A549 (cell line): ENCODE measurements around the gene GAK.

Experiments used
- BCL3 ChIP-seq: fragments of >200 bp; sonication (Bioruptor Twin); formaldehyde crosslinking; IDR thresholded peaks from 3 replicates; pipeline ENCODE4 v1.6.1; 2016
- CEBPB ChIP-seq, 2 experiments: fragments of >200 bp in 1 of 2; sonication (Bioruptor Twin) in 1 of 2; formaldehyde crosslinking in 1 of 2; IDR thresholded peaks; 2 replicates each; pipeline ENCODE4 v1.6.1; 2012 to 2016
- CTCF ChIP-seq: fragments of >200 bp; sonication (Bioruptor Twin); formaldehyde crosslinking; IDR thresholded peaks from 3 replicates; pipeline ENCODE4 v1.5.1; 2016
- FOSB ChIP-seq: fragments of 250-450 bp; sonication (Bioruptor Pico); IDR thresholded peaks from 2 replicates; pipeline ENCODE4 v1.5.0; 2020; ENCODE audit warnings: mild to moderate bottlenecking, moderate library complexity
- HMGXB4 ChIP-seq: fragments of 250-450 bp; sonication (Bioruptor Pico); IDR thresholded peaks from 2 replicates; pipeline ENCODE4 v1.5.0; 2021; ENCODE audit warnings: mild to moderate bottlenecking, moderate library complexity, borderline replicate concordance
- JUN ChIP-seq, 2 experiments: fragments of >200 bp; sonication (Bioruptor Twin); formaldehyde crosslinking; IDR thresholded peaks; 2 replicates in 1 of 2; 3 replicates in 1 of 2; pipeline ENCODE4 v1.6.1; 2016 to 2017
- JUNB ChIP-seq: fragments of >200 bp; sonication (Bioruptor Twin); formaldehyde crosslinking; IDR thresholded peaks from 2 replicates; pipeline ENCODE4 v1.6.1; 2016
- MAZ ChIP-seq: fragments of 150-350 bp; IDR thresholded peaks from 2 replicates; pipeline ENCODE4 v1.6.1; 2014; ENCODE audit warnings: antibody characterized with exemption, low read depth, low read length, borderline replicate concordance
- POLR2A ChIP-seq: IDR thresholded peaks from 2 replicates; pipeline ENCODE4 v1.6.1; 2012; ENCODE audit warnings: mild to moderate bottlenecking, low read length
- RAD21 ChIP-seq, 2 experiments: fragments of >200 bp in 1 of 2; sonication (Bioruptor Twin) in 1 of 2; formaldehyde crosslinking in 1 of 2; IDR thresholded peaks in 1 of 2; conservative IDR thresholded peaks in 1 of 2; 2 replicates in 1 of 2; 3 replicates in 1 of 2; pipeline ENCODE4 v1.6.1; 2012 to 2018; ENCODE audit warnings: inconsistent platforms in 1 of 2
- REST ChIP-seq: fragments of 200-600 bp; sonication (generic); IDR thresholded peaks from 2 replicates; pipeline ENCODE4 v1.6.1; 2016; ENCODE audit warnings: antibody characterized with exemption, mild to moderate bottlenecking, moderate library complexity

GRCh38 chr4:872241-872981 lies 59.7 kb downstream of the GAK start:
- no peak for TF ChIP-seq CTCF
- TF ChIP-seq MAZ = no peak
- no peak for TF ChIP-seq BCL3
- no peak for TF ChIP-seq HMGXB4 (CRISPR knock-in tag)
- no peak for TF ChIP-seq RAD21 (conservative IDR thresholded peaks at IDR 0.05 in 1 of 2, IDR thresholded peaks at IDR 0.05 in 1 of 2)
- TF ChIP-seq JUNB = no peak
- no peak for TF ChIP-seq REST
- TF ChIP-seq FOSB (CRISPR knock-in tag) = no peak
- no peak for TF ChIP-seq CEBPB (IDR thresholded peaks at IDR 0.05)
- TF ChIP-seq JUN (IDR thresholded peaks at IDR 0.05) = no peak
- TF ChIP-seq POLR2A = no peak
